Esophagus muscularis mucosa (tissue), 4 donors: ENCODE measurements around the gene LRRC14B. TPM values are rescaled to one million over a fixed set of nuclear protein-coding genes. Genes with fewer than 3 reads are reported as not detected.

Source experiments
- DNase-seq: peaks from one replicate; pipeline ENCODE4 v3.0.0-alpha.2; 2017; ENCODE audit errors: extremely low spot score
- H3K27ac ChIP-seq, 4 donors: fragments of 200-600 bp; sonication (generic); replicated peaks in 1 of 4; 1 replicate in 3 of 4; 2 replicates in 1 of 4; pipeline ENCODE4 v1.5.1; 2016 to 2019; ENCODE audit warnings: mild to moderate bottlenecking in 1 of 4
- H3K27me3 ChIP-seq, 4 donors: fragments of 200-600 bp; sonication (generic); one replicate each; pipeline versions ENCODE4 v1.5.1 to v1.6.0; 2016 to 2019
- H3K36me3 ChIP-seq, 4 donors: fragments of 200-600 bp; sonication (generic); one replicate each; pipeline ENCODE4 v1.5.1; 2016 to 2019
- H3K4me1 ChIP-seq, 4 donors: fragments of 200-600 bp; sonication (generic); one replicate each; pipeline ENCODE4 v1.5.1; 2016 to 2019
- H3K4me3 ChIP-seq, 4 donors: fragments of 200-600 bp; sonication (generic); 1 replicate in 2 of 4; 2 replicates in 2 of 4; pipeline ENCODE4 v1.5.1; 2016 to 2019; ENCODE audit warnings: mild to moderate bottlenecking in 4 of 4, moderate library complexity in 1 of 4
- H3K9me3 ChIP-seq, 4 donors: fragments of 200-600 bp; sonication (generic); 1 replicate in 3 of 4; 2 replicates in 1 of 4; pipeline ENCODE4 v1.5.1; 2016 to 2019
- EP300 ChIP-seq: sonication (generic); formaldehyde crosslinking; IDR thresholded peaks from one replicate; pipeline ENCODE4 v1.6.1; 2017; ENCODE audit warnings: antibody characterized with exemption
- POLR2A ChIP-seq: fragments of 450-650 bp; IDR thresholded peaks from one replicate; pipeline ENCODE4 v1.6.1; 2017; ENCODE audit warnings: antibody characterized with exemption, moderate library complexity, mild to moderate bottlenecking, low read depth
- POLR2AphosphoS5 ChIP-seq, 2 donors: sonication (generic); formaldehyde crosslinking; IDR thresholded peaks; one replicate each; pipeline ENCODE4 v1.6.1; 2017; ENCODE audit warnings: antibody characterized with exemption in 2 of 2
- WGBS: methylation state at CpG from one replicate; pipeline ENCODE4 v1.1.5; 2018; 5-methylcytosine and 5-hydroxymethylcytosine counted together
- intact Hi-C: fragments of 100-400 bp; cut with DNase I; formaldehyde crosslinking; loops from one replicate; pipeline ENCODE4 v1.15.1; 2023
- total RNA-seq, 4 donors: library from RNA; depleted of rRNA; stranded (reverse); fragments of >200 nt; gene quantifications; one replicate each; pipeline versions ENCODE4 v1.1.0 to v1.2.1, GENCODE V29; 2016
- TF ChIP-seq, protein P1 (sequence below), 3 experiments: fragments of 200-600 bp in 2 of 3; fragments of 450-650 bp in 1 of 3; sonication (generic) in 2 of 3; IDR thresholded peaks; one replicate each; pipeline ENCODE4 v1.5.1; 2017 to 2019; ENCODE audit warnings: antibody characterized with exemption in 3 of 3, mild to moderate bottlenecking in 2 of 3, moderate library complexity in 1 of 3

Gene LRRC14B
- total RNA-seq, 4 donors from 2014 or later = not detected

DNA sequence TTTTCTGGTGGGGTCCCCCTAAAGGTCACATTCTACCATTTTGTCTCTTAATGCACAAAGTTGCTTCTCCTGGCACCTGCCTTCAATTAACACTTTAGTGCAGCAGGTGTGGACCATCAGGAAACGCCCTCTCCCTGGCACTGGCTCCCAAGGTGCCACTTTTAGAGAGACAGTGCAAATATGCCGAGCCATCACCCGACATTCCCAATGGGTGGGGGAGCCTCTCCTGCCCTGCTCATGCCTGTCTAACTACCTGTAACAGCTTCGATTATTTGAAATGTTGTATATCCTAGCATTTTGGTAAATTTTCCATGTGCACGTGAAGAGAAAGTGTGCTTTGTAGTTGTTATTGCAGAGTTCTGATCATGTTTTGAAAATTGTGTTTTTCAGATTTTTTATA is 13.2 kb upstream of the LRRC14B start:
- WGBS = 87% methylated on average over 5 of the region's 5 CpGs
- TF ChIP-seq POLR2A (no peak), POLR2AphosphoS5 (IDR thresholded peaks at IDR 0.05) (no peak), EP300 (no peak)
- TF ChIP-seq, protein P1, sequence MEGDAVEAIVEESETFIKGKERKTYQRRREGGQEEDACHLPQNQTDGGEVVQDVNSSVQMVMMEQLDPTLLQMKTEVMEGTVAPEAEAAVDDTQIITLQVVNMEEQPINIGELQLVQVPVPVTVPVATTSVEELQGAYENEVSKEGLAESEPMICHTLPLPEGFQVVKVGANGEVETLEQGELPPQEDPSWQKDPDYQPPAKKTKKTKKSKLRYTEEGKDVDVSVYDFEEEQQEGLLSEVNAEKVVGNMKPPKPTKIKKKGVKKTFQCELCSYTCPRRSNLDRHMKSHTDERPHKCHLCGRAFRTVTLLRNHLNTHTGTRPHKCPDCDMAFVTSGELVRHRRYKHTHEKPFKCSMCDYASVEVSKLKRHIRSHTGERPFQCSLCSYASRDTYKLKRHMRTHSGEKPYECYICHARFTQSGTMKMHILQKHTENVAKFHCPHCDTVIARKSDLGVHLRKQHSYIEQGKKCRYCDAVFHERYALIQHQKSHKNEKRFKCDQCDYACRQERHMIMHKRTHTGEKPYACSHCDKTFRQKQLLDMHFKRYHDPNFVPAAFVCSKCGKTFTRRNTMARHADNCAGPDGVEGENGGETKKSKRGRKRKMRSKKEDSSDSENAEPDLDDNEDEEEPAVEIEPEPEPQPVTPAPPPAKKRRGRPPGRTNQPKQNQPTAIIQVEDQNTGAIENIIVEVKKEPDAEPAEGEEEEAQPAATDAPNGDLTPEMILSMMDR (IDR thresholded peaks at IDR 0.05) = no peak
- H3K27me3 ChIP-seq = peaks cover 0 to 21% (median 0%) of the 10 kb centered on the region in 4 donors

DNA sequence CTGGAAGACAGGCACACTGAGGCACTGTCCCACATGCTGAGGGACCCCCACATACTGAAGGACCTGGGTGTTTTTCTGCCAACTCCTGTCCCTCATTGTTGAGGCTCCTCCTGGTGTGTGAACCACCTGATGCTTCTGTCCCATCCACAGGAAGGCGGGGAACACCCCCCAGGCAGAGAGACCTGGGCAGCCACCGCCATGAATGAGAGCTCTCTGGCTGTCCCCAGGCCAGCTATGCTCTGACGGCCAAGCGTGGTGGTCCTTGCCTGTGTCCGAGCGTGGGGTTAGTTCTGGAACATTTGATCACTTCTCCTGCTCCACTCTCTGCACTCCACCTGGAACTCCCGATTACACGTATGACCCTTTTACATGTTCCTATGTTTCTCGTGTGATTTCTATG is 11.9 kb upstream of the LRRC14B start:
- TF ChIP-seq EP300 (no peak), POLR2AphosphoS5 (IDR thresholded peaks at IDR 0.05) (no peak), POLR2A (no peak)
- TF ChIP-seq, protein P1 (IDR thresholded peaks at IDR 0.05) = no peak
- Histone ChIP-seq H3K27ac (no peak overlapping the region), H3K4me3 (no peak overlapping the region), H3K27me3 (peaks cover 0 to 12% (median 0%) of the 10 kb centered on the region in 4 donors), H3K9me3 (no peaks in the 10 kb centered on the region), H3K36me3 (no peaks in the 10 kb centered on the region), H3K4me1 (peaks cover 0 to 6% (median 0%) of the 10 kb centered on the region in 4 donors)
- 89% methylated on average over 9 of the region's 9 CpGs for WGBS
- intact Hi-C loops = no loop called here
- no peak for DNase-seq

More for the DNA sequence above, 13.2 kb upstream of the LRRC14B start:
- no peaks in the 10 kb centered on the region for H3K9me3 ChIP-seq
- no peaks in the 10 kb centered on the region for H3K36me3 ChIP-seq
- no peak for DNase-seq
- intact Hi-C loops = no loop called here
- H3K4me1 ChIP-seq = no peaks in the 10 kb centered on the region
- H3K4me3 ChIP-seq = no peak overlapping the region
- no peak overlapping the region for H3K27ac ChIP-seq

DNA sequence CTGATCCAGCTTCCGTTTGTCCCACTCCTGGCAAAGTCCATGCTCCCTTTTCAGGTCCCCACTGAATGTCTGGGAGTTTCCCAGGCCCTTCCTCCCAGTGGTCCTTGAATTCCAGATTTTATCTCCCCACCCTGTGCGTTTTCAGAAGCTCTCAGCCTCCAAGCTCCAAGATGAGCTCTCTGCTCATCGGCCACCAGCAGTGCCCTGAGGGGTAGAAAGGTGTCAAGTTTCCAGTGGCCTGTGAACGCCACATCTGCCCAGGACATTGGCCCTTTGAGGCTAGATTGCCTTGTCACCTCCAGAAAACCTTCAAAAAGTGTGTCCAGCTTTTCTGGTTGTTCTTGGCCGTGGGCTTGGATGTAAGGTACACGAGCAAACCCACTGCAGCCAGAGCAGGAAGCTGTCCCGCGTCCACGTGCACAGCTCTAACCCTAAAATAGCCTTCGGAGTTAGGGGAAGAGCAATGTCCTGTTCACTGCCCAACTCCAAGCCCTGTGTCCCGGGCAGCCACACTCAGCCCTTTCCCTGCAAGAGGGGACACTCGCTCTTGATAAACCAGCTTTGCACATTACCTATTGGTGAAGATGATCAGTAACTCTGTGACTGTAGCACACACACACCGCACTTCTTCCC is 10.9 kb upstream of the LRRC14B start:
- DNase-seq = no peak

DNA sequence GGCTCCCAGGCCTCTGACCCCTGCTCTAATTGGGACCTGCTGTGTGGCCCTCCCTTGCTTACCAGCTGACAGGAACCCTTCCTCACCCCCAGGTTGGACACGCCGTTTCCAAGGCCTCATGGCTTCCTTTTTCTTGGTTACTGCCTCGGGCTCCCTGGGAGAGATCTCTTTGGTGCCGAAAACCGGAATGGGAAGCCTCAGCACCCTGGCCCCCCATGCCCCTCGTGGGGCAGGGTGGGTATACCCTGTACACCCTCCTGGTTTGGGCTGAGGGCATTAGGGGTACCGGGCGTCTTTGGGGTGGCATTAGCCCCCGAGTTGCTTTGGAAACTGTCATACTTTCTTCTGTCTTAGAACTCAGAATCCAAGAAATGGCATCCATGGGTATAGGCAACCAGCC is 10.1 kb upstream of the LRRC14B start:
- no peak for DNase-seq
- intact Hi-C loops = no loop called here
- Histone ChIP-seq H3K27me3 (peaks cover 0 to 12% (median 0%) of the 10 kb centered on the region in 4 donors), H3K4me1 (peaks cover 0 to 16% (median 0%) of the 10 kb centered on the region in 4 donors), H3K9me3 (no peaks in the 10 kb centered on the region), H3K36me3 (no peaks in the 10 kb centered on the region), H3K27ac (no peak overlapping the region), H3K4me3 (no peak overlapping the region)
- WGBS = 90% methylated on average over 7 of the region's 9 CpGs
- TF ChIP-seq EP300 (no peak), POLR2A (no peak), POLR2AphosphoS5 (IDR thresholded peaks at IDR 0.05) (no peak)
- TF ChIP-seq, protein P1 (IDR thresholded peaks at IDR 0.05) = no peak

More for the DNA sequence above, 10.9 kb upstream of the LRRC14B start:
- H3K36me3 ChIP-seq = no peaks in the 10 kb centered on the region
- 81% methylated on average over 12 of the region's 13 CpGs for WGBS
- H3K27me3 ChIP-seq = peaks cover 0 to 12% (median 0%) of the 10 kb centered on the region in 4 donors
- no peak for TF ChIP-seq POLR2A
- no peak for TF ChIP-seq POLR2AphosphoS5 (IDR thresholded peaks at IDR 0.05)
- TF ChIP-seq, protein P1 (IDR thresholded peaks at IDR 0.05) = no peak
- TF ChIP-seq EP300 = no peak
- no peak overlapping the region for H3K4me3 ChIP-seq
- no peak overlapping the region for H3K27ac ChIP-seq
- H3K9me3 ChIP-seq = no peaks in the 10 kb centered on the region
- intact Hi-C loops = no loop called here
- H3K4me1 ChIP-seq = peaks cover 0 to 16% (median 0%) of the 10 kb centered on the region in 4 donors

DNA sequence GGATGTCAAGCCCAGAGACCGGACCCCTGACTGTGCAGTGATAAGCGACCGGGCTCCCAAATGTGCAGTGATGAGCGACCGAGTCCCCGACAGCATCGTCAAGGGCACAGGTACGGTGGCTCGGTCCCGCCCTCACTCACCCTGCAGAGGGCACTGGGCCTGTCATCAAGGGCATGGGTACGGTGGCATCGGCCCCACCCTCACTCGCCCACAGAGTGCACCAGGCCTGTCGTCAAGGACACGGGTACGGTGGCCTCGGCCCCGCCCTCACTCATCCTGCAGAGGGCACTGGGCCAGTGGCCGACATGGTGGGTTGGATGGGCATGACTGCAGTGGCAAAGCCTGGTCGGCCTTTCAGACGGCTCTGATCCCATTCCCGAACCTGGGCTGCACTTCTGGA is 9.7 kb upstream of the LRRC14B start:
- peaks cover 0 to 16% (median 0%) of the 10 kb centered on the region in 4 donors for H3K4me1 ChIP-seq
- H3K9me3 ChIP-seq = no peaks in the 10 kb centered on the region
- intact Hi-C loops = no loop called here
- 91% methylated on average over 10 of the region's 22 CpGs for WGBS
- peaks cover 0 to 12% (median 0%) of the 10 kb centered on the region in 4 donors for H3K27me3 ChIP-seq
- DNase-seq = no peak
- no peaks in the 10 kb centered on the region for H3K36me3 ChIP-seq
- TF ChIP-seq POLR2A = no peak
- TF ChIP-seq EP300 = no peak
- TF ChIP-seq POLR2AphosphoS5 (IDR thresholded peaks at IDR 0.05) = no peak
- H3K4me3 ChIP-seq = no peak overlapping the region
- no peak overlapping the region for H3K27ac ChIP-seq
